Upper lobe of right lung (tissue), 1 donor: ENCODE data around the gene TPRX1. TPM values are rescaled to one million over a fixed set of nuclear protein-coding genes. Genes with fewer than 3 reads are reported as not detected.

ENCODE experiments used
- ATAC-seq: fragments of 200-7000 bp; cut with Tn5 transposase; one replicate; pipeline ENCODE4 v1.9.1; 2020; ENCODE audit warnings: mild to moderate bottlenecking, moderate library complexity
- DNase-seq: peaks from one replicate; pipeline ENCODE4 v3.0.0-alpha.2; 2020
- H3K27ac ChIP-seq: fragments of 200-600 bp; one replicate; pipeline ENCODE4 v1.8.0; 2022
- H3K27me3 ChIP-seq: fragments of 200-600 bp; one replicate; pipeline ENCODE4 v1.8.0; 2022; ENCODE audit warnings: mild to moderate bottlenecking
- H3K36me3 ChIP-seq: fragments of 200-600 bp; one replicate; pipeline ENCODE4 v1.8.0; 2022
- H3K4me1 ChIP-seq: fragments of 200-600 bp; one replicate; pipeline ENCODE4 v1.8.0; 2022
- H3K4me3 ChIP-seq: fragments of 200-600 bp; one replicate; pipeline ENCODE4 v1.8.0; 2022; ENCODE audit warnings: mild to moderate bottlenecking
- H3K9me3 ChIP-seq: fragments of 200-600 bp; one replicate; pipeline ENCODE4 v1.8.0; 2022
- intact Hi-C: fragments of 100-400 bp; cut with DNase I; formaldehyde crosslinking; loops from one replicate; pipeline ENCODE4 v1.11.0; 2022
- total RNA-seq: library from RNA; stranded (reverse); fragmentation: NEBNext Ultra II Directional; extraction: Animal tissue kit (Norgen Biotek cat#: 25700); gene quantifications from one replicate; pipeline ENCODE4 v1.2.1, GENCODE V29; 2021
- TF ChIP-seq, protein P1 (sequence below): fragments of 200-600 bp; IDR thresholded peaks from one replicate; pipeline ENCODE4 v1.8.0; 2022; ENCODE audit warnings: antibody characterized with exemption
- donor health status: DM: no; HTN: yes; CAD: no; lungs with severe emphysema.

TPRX1 gene
- total RNA-seq, 1 donor from 2014 or later: not detected

GRCh38 chr19:47762151-47762550 lies 42.2 kb downstream of the TPRX1 start:
- intact Hi-C loops: no loop called here
- TF ChIP-seq, protein P1, sequence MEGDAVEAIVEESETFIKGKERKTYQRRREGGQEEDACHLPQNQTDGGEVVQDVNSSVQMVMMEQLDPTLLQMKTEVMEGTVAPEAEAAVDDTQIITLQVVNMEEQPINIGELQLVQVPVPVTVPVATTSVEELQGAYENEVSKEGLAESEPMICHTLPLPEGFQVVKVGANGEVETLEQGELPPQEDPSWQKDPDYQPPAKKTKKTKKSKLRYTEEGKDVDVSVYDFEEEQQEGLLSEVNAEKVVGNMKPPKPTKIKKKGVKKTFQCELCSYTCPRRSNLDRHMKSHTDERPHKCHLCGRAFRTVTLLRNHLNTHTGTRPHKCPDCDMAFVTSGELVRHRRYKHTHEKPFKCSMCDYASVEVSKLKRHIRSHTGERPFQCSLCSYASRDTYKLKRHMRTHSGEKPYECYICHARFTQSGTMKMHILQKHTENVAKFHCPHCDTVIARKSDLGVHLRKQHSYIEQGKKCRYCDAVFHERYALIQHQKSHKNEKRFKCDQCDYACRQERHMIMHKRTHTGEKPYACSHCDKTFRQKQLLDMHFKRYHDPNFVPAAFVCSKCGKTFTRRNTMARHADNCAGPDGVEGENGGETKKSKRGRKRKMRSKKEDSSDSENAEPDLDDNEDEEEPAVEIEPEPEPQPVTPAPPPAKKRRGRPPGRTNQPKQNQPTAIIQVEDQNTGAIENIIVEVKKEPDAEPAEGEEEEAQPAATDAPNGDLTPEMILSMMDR: no peak
- H3K36me3 ChIP-seq: peaks cover 33% of the 10 kb centered on the region
- peaks cover 5% of the 10 kb centered on the region for H3K9me3 ChIP-seq
- DNase-seq (no peak), ATAC-seq (no peak)
- peaks cover 3% of the 10 kb centered on the region for H3K4me1 ChIP-seq
- no peak overlapping the region for H3K4me3 ChIP-seq
- H3K27me3 ChIP-seq: no peaks in the 10 kb centered on the region
- H3K27ac ChIP-seq: no peak overlapping the region

- TF ChIP-seq, protein P1: no peak
- H3K27ac ChIP-seq: no peak overlapping the region
- intact Hi-C loops: no loop called here
- DNase-seq (no peak), ATAC-seq (no peak)
- H3K27me3 ChIP-seq: no peaks in the 10 kb centered on the region
- peaks cover 39% of the 10 kb centered on the region for H3K36me3 ChIP-seq
- peaks cover 3% of the 10 kb centered on the region for H3K4me1 ChIP-seq
- no peak overlapping the region for H3K4me3 ChIP-seq
- H3K9me3 ChIP-seq: peaks cover 5% of the 10 kb centered on the region
Observed at GRCh38 chr19:47761566-47761965, 42.8 kb downstream of the TPRX1 start.

GRCh38 chr19:47760632-47760999 lies 43.7 kb downstream of the TPRX1 start:
- peaks cover 5% of the 10 kb centered on the region for H3K9me3 ChIP-seq
- no peak for ATAC-seq
- H3K27ac ChIP-seq: no peak overlapping the region
- no peak for DNase-seq
- TF ChIP-seq, protein P1: no peak
- intact Hi-C loops: no loop called here
- H3K4me1 ChIP-seq: no peaks in the 10 kb centered on the region
- H3K36me3 ChIP-seq: peaks cover 48% of the 10 kb centered on the region
- no peaks in the 10 kb centered on the region for H3K27me3 ChIP-seq
- no peak overlapping the region for H3K4me3 ChIP-seq

- DNase-seq (no peak), ATAC-seq (no peak)
- Histone ChIP-seq H3K9me3 (peaks cover 5% of the 10 kb centered on the region), H3K4me1 (no peaks in the 10 kb centered on the region), H3K36me3 (peaks cover 70% of the 10 kb centered on the region), H3K27ac (no peak overlapping the region), H3K27me3 (no peaks in the 10 kb centered on the region), H3K4me3 (no peak overlapping the region)
- TF ChIP-seq, protein P1: no peak
- intact Hi-C loops: no loop called here
Observed at GRCh38 chr19:47758443-47758804, 45.9 kb downstream of the TPRX1 start.

DNA sequence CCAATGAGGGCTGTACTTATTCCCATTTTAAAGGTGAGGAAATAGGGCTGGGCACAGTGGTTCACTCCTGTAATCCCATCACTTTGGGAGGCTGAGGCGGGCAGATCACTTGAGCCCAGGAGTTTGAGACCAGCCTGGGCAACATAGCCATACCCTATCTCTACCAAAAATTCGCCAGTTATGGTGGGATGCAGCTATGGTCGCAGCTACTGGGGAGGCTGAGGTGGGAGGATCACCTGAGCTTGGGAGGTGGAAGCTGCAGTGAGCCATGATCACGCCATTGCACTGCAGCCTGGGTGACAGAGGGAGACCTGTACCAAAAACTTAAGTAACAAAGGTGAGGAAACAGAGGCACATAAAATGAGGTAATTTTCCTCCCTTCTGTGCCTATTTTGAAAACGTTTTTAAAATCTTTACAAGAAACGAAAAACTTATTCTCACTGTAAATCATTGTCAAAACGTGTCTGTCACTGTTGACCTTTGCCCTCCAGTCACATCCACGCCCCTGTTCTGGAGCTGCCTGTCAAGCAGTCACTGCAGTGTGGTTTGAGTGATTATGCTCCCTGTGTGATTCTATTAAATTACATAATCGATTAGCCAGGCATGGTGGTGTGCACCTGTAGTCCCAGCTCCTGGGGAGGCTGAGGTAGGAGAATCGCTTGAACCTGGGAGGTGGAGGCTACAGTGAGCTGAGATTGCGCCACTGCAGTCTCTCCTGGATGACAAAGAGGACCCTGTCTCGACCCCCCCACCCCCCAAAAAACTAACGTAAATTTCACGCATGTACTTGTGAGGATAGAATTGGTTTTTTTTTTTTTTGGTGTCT lies 46.5 kb downstream of the TPRX1 start:
- peaks cover 76% of the 10 kb centered on the region for H3K36me3 ChIP-seq
- TF ChIP-seq, protein P1: no peak
- H3K9me3 ChIP-seq: peaks cover 5% of the 10 kb centered on the region
- no peaks in the 10 kb centered on the region for H3K4me1 ChIP-seq
- no peak for ATAC-seq
- H3K4me3 ChIP-seq: no peak overlapping the region
- intact Hi-C loops: no loop called here
- H3K27ac ChIP-seq: no peak overlapping the region
- DNase-seq: no peak
- H3K27me3 ChIP-seq: no peaks in the 10 kb centered on the region
